GM18873 (cell line): ENCODE results near the gene ARHGAP35.

Experiments used
- ATAC-seq: cut with Tn5 transposase; IDR thresholded peaks from one replicate; pipeline ENCODE4 v1.9.1; 2021; ENCODE audit warnings: mild to moderate bottlenecking, moderate library complexity, moderate number of reproducible peaks; ENCODE audit not compliant: unreplicated experiment, low FRiP score

The ARHGAP35 gene

DNA sequence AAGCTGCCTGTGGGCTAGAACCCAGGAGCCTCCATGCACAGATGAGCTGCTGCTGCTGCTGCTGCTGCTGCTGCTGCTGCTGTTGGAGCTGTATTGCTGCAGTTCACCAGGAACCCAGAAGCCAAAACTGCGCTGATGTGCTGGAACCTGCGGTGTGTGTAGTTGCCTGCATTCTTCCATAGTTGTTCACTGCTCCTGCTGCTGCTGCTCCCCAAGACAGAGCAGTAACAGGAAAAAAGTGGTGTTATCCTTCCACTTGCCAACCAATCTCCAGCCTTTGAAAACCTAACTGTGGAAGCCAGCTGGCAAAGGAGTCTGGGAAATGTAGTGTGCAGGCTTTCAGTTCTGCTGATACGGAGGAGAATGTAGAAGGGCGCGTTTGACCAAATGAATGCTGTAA lies 37.9 kb downstream of the ARHGAP35 start:
- no peak for ATAC-seq

DNA sequence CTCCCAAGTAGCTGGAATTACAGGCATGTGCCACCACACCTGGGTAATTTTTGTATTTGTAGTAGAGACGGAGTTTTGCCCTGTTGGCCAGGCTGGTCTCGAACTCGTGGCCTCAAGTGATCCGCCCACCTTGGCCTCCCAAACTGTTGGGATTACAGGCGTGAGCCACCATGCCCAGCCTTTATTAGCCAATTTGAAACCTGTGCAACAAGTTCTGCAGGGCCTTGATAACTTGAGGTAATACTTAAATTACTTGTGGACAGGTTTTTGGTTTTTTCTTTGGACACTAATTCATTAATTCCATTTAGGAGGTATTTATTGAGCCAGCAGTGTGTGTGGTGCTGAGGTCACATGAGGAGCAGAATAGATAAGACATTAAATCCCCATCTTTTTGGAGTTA lies 39.5 kb downstream of the ARHGAP35 start:
- ATAC-seq, result no peak

DNA sequence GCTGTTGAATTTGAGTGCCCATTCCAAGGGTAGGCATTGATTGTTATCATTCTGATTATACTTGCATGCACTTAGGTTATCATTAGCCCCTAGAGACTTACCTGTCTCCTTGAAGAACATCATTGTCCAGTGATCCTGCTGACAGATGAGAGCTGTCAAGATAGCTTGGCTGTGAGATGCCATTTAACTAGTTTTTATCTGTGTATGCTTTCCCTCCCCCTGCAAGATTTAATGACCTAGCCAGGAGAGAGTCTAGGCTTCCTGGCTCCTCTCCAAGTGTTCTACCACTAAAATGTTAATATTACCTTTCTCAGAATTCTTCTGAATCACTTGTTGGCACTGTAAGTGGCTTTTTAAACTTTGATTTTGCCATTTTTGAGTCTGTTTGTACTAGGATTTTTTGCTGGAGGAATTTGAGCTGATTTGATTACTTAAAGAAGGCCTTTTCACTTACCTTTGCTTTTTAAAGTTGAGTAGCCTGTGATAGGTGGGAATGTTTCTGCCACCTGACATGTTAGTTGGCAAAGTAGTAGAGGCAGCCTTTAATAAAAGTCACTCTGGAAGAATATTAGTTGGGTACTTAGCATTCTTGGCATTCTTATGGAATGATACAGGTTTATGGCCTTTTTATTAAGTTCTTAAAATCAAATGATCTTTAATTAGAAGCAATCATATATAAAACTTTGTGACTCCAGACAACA lies 41.1 kb downstream of the ARHGAP35 start:
- ATAC-seq, result no peak

DNA sequence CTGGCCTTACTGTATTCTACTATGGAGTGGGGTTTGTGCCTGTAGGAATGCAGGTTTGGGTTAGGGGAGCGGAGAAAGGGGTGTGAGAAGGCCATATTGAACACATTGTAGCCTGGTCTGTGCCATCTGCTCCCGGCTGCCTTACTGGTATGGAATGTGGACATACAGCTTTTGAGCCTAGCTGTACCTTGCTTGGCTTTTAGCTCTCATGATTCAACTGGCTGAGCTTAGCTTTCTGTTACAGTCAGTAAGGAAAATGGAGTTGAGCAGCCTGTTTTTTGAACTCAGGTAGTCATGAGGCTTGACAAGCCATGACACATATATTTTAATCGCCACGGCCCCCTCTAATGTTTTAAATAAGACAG lies 41.6 kb downstream of the ARHGAP35 start:
- no peak for ATAC-seq

DNA sequence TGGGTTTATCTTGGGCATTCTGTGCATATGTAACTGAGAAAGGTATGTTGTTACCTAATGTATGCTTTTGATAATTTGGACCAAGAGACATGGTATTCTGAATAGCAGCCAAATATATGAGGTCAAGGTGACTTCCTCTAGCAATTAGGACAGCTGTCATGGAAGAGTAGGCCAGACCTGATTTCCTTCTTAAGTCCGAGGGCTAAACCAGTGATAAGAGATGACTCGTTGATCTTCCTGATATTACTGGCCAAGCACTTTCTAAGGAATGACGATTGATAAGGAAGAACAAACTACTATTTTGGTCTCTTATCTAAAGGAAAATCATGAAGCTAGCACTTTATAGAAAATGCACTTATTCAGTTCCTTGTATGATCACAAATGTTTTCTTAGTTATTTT lies 42.7 kb downstream of the ARHGAP35 start:
- no peak for ATAC-seq

DNA sequence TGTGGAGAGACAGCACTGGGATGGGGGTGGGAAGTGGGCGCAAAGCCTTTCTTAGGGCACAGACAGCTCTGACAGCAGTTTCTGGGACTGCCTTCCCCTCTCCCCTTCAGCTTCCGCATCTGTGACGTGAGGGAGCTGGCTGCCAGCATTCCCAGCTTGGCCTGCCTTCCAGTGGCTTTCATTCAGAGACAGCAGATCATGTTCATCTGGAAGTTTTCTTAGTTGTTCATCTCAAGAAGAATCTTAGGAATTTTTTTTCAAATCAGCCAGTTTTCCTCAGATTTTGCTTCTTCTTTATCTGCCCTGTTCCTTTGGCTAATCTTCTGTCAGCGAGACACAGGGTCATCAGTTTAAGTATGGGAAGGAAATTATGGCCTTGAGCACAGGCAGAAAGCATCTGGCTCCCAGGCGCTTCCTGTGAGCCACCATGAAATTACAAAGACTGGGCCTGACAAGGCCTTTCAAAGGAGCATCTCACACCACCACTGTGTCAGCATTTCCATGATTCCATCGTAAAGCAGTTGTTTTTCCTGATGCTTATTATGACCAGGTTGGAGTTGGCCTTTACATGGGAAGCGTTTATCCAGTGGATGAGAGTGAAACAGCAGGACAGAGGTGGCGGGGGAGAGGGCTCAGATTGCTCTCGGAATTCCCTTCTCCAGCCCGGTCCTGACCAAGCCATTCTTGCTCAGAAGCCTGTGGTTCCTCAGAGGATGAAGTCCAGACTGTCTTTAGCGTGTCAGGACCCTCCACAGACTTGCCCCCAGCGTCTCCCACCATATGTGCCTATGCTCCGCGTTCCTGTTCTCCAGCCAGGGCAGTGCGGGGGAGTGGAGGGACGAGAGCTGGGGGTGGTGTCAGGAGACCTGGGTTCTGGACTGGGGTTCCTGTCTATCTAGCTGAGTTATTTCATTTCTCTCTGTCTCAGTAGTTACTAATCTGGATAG lies 43.6 kb downstream of the ARHGAP35 start:
- ATAC-seq, result no peak

DNA sequence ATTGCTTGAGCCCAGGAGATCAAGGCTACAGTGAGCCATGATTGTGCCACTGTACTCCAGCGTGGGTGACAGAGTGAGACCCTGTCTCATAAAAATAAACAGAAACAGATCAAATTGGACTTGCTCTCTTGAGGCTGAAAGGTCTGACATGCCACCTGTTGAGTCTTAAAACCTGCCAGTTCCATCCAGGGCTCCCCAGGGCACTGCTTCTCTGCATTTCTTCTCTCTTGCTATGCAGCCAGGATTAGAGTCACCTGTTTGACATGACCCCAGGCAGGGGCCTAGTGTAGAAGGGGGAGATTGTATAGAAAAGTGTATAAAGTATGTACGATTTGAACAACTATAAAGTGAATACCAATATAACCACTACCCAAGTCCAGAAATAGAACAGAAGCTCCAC lies 45.4 kb downstream of the ARHGAP35 start:
- no peak for ATAC-seq

DNA sequence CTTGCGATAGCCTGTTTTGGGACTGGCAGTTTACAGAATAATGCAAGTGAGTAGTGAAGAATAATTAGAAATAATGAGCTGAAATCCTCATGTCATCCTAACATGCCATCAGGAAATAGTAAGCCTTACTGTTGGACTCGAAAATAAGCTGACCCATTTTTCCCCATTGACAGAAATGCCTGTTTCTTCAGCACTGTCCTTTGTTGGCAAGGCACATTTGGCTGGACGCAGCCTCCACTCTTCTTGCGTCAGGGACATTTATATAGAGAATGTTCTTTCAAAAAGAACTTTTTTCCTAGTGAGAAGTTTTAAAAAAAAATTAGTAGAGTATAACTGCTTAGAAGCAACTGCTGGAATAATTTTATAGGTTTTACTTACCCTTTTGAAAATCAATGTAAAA lies 47.1 kb downstream of the ARHGAP35 start:
- ATAC-seq, result no peak

DNA sequence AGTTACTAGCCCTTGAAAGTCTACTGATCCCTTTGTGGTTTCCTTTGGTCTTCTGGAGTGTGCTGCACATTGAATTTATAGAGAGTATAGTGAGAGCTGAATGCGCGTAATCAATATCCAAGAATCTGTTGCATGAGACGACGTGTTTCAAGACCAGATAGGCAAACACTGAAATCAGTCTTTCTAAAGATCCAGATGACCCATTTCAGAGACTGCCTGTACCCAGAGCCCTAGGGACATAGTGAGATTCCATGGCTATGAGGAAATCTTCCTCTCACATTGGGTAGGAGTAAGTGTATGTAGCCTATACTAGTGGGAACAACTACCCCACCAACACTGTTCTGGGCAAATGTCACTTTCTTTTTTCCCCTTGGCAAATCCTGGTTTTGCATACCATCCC lies 48.6 kb downstream of the ARHGAP35 start:
- no peak for ATAC-seq
